Stomach smooth muscle (tissue), 2 donors: ENCODE data around the gene MCRS1.

Experiments used
- H3K27ac ChIP-seq: one replicate; pipeline ENCODE4 v1.7.0; 2013; ENCODE audit warnings: mild to moderate bottlenecking, low read length, inconsistent platforms
- H3K27me3 ChIP-seq, 2 donors: one replicate each; pipeline ENCODE4 v1.7.0; 2013; ENCODE audit warnings: low read length in 2 of 2; ENCODE audit not compliant: insufficient read depth in 2 of 2, control insufficient read depth in 1 of 2
- H3K36me3 ChIP-seq, 2 donors: one replicate each; pipeline ENCODE4 v1.7.0; 2013; ENCODE audit warnings: low read length in 2 of 2; ENCODE audit not compliant: control insufficient read depth in 2 of 2, insufficient read depth in 2 of 2
- H3K4me1 ChIP-seq: one replicate; pipeline ENCODE4 v1.7.0; 2013; ENCODE audit warnings: low read length; ENCODE audit not compliant: control insufficient read depth, insufficient read depth
- H3K4me3 ChIP-seq, 2 donors: one replicate each; pipeline ENCODE4 v1.7.0; 2013; ENCODE audit warnings: low read length in 2 of 2
- H3K9ac ChIP-seq, 2 donors: one replicate each; pipeline ENCODE4 v1.7.0; 2013; ENCODE audit warnings: low read length in 2 of 2, mild to moderate bottlenecking in 1 of 2
- H3K9me3 ChIP-seq, 2 donors: one replicate each; pipeline ENCODE4 v1.7.0; 2013; ENCODE audit warnings: low read length in 2 of 2; ENCODE audit not compliant: control insufficient read depth in 2 of 2
- donor health status: healthy.
- donor health status: Pancreatic carcinoma.

MCRS1 gene

GRCh38 chr12:49582201-49582600 lies 14.3 kb upstream of the MCRS1 start:
- no peaks in the 10 kb centered on the region for H3K9me3 ChIP-seq
- H3K27me3 ChIP-seq = no peaks in the 10 kb centered on the region
- H3K4me1 ChIP-seq = peaks cover 32% of the 10 kb centered on the region
- no peak overlapping the region for H3K9ac ChIP-seq
- no peak overlapping the region for H3K27ac ChIP-seq
- no peak overlapping the region for H3K4me3 ChIP-seq
- H3K36me3 ChIP-seq = peaks cover 4 to 9% of the 10 kb centered on the region in 2 donors

- H3K4me3 ChIP-seq = peak overlapping the region in 1 of 2 donors; percentile 15
- H3K27ac ChIP-seq = no peak overlapping the region
- no peaks in the 10 kb centered on the region for H3K9me3 ChIP-seq
- no peaks in the 10 kb centered on the region for H3K27me3 ChIP-seq
- H3K4me1 ChIP-seq = peaks cover 32% of the 10 kb centered on the region
- peaks cover 0 to 8% of the 10 kb centered on the region in 2 donors for H3K36me3 ChIP-seq
- peak overlapping the region in 1 of 2 donors; percentile 36 for H3K9ac ChIP-seq
These were observed 12.9 kb upstream of the MCRS1 start for GRCh38 chr12:49580572-49581535.

GRCh38 chr12:49578471-49579112 lies 10.7 kb upstream of the MCRS1 start:
- Histone ChIP-seq H3K4me1 (peaks cover 29% of the 10 kb centered on the region), H3K4me3 (no peak overlapping the region), H3K27ac (no peak overlapping the region), H3K36me3 (peaks cover 0 to 8% of the 10 kb centered on the region in 2 donors), H3K9ac (no peak overlapping the region), H3K27me3 (no peaks in the 10 kb centered on the region), H3K9me3 (no peaks in the 10 kb centered on the region)

GRCh38 chr12:49577589-49578315 lies 9.8 kb upstream of the MCRS1 start:
- H3K4me3 ChIP-seq = no peak overlapping the region
- peaks cover 0 to 8% of the 10 kb centered on the region in 2 donors for H3K36me3 ChIP-seq
- no peaks in the 10 kb centered on the region for H3K9me3 ChIP-seq
- peaks cover 21% of the 10 kb centered on the region for H3K4me1 ChIP-seq
- no peak overlapping the region for H3K27ac ChIP-seq
- no peak overlapping the region for H3K9ac ChIP-seq
- H3K27me3 ChIP-seq = no peaks in the 10 kb centered on the region

GRCh38 chr12:49568442-49569162 lies 660 bp upstream of the MCRS1 start:
- Histone ChIP-seq H3K9me3 (no peaks in the 10 kb centered on the region), H3K4me1 (peaks cover 35% of the 10 kb centered on the region), H3K36me3 (peaks cover 9 to 17% of the 10 kb centered on the region in 2 donors), H3K4me3 (peak overlapping the region; percentile 99 to 100), H3K27me3 (no peaks in the 10 kb centered on the region), H3K27ac (peak overlapping the region; percentile 80), H3K9ac (peak overlapping the region; percentile 94 to 97)

GRCh38 chr12:49567302-49567610 lies 686 bp downstream of the MCRS1 start:
- peak overlapping the region; percentile 94 to 97 for H3K9ac ChIP-seq
- H3K4me1 ChIP-seq = peaks cover 35% of the 10 kb centered on the region
- H3K36me3 ChIP-seq = peaks cover 23 to 30% of the 10 kb centered on the region in 2 donors
- peak overlapping the region; percentile 80 for H3K27ac ChIP-seq
- no peaks in the 10 kb centered on the region for H3K9me3 ChIP-seq
- peak overlapping the region; percentile 99 to 100 for H3K4me3 ChIP-seq
- no peaks in the 10 kb centered on the region for H3K27me3 ChIP-seq

GRCh38 chr12:49566361-49566760 lies 1.6 kb downstream of the MCRS1 start:
- Histone ChIP-seq H3K4me1 (peaks cover 35% of the 10 kb centered on the region), H3K9me3 (no peaks in the 10 kb centered on the region), H3K4me3 (no peak overlapping the region), H3K36me3 (peaks cover 28 to 37% of the 10 kb centered on the region in 2 donors), H3K27me3 (no peaks in the 10 kb centered on the region), H3K27ac (no peak overlapping the region), H3K9ac (peak overlapping the region in 1 of 2 donors; percentile 97)

GRCh38 chr12:49565406-49566265 lies 2.3 kb downstream of the MCRS1 start:
- H3K4me1 ChIP-seq = peaks cover 31% of the 10 kb centered on the region
- H3K9me3 ChIP-seq = no peaks in the 10 kb centered on the region
- H3K36me3 ChIP-seq = peaks cover 29 to 44% of the 10 kb centered on the region in 2 donors
- H3K27ac ChIP-seq = no peak overlapping the region
- H3K9ac ChIP-seq = no peak overlapping the region
- no peaks in the 10 kb centered on the region for H3K27me3 ChIP-seq
- H3K4me3 ChIP-seq = no peak overlapping the region

GRCh38 chr12:49564686-49565405 lies 3.1 kb downstream of the MCRS1 start:
- no peak overlapping the region for H3K4me3 ChIP-seq
- H3K4me1 ChIP-seq = peaks cover 28% of the 10 kb centered on the region
- H3K9ac ChIP-seq = no peak overlapping the region
- no peaks in the 10 kb centered on the region for H3K9me3 ChIP-seq
- no peaks in the 10 kb centered on the region for H3K27me3 ChIP-seq
- no peak overlapping the region for H3K27ac ChIP-seq
- H3K36me3 ChIP-seq = peaks cover 37 to 51% of the 10 kb centered on the region in 2 donors
